ENCODE measurements around the gene CCNY. TPM values are rescaled to one million over a fixed set of nuclear protein-coding genes. Genes with fewer than 3 reads are reported as not detected.

Gene CCNY
- total RNA-seq, 1 experiment from 2014 or later, result 122 TPM

DNA sequence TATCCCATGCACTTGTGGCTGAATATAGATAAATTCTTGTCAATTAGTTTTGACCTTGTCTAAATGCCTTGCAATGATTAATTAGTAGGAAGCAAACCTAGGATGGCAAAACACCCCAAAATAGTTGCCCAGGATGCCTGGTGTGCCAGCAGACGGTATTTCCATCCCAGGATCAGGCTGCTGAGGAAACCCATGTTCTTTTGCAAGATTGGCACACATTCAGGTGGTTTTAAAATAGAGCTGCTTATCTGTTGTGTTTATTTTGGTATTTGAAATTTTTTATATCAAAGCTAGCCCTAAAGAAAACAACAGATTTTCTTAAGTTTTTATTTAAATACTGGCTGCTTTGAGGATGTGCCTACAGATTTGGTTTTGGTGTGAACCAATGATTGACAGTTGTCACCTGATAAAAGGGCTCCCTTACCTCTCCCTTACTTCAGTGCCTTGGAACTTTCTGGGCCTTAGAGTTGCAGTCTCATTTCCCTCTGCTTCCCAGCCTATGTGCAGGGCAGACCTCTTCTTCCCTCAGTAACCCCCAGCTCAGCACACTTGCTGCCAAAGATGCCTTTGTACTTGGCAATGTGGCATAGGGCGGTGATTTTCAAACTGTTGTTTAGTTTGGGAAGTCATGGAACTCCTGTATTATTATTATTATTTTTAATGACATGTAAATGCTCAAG is 54.0 kb downstream of the CCNY start:
- intact Hi-C loops (cut with micrococcal nuclease; ENCODE audit: unreplicated experiment), result no loop called here
- peaks cover 9% of the 10 kb centered on the region; the same call in 1 of the 2 replicates for H3K4me1 ChIP-seq
- Mint-ChIP-seq H3K36me3 (ENCODE audit: insufficient read depth, unreplicated experiment) (peaks cover 33% of the 10 kb centered on the region), H3K27ac (ENCODE audit: unreplicated experiment) (no peak overlapping the region), H3K4me3 (ENCODE audit: unreplicated experiment) (no peak overlapping the region), H3K27me3 (ENCODE audit: insufficient read depth, unreplicated experiment) (no peaks in the 10 kb centered on the region), H3K4me1 (ENCODE audit: low read depth, unreplicated experiment) (peaks cover 32% of the 10 kb centered on the region), H3K9me3 (ENCODE audit: unreplicated experiment) (peaks cover 17% of the 10 kb centered on the region)
- no peaks in the 10 kb centered on the region; the same call in 1 of the 2 replicates for H3K36me3 ChIP-seq (ENCODE audit: control insufficient read depth, insufficient read depth, low read length)
- POLR2A ChIA-PET, result no interaction called here
- H3K9me3 ChIP-seq, result peaks cover 20% of the 10 kb centered on the region
- DNase-seq, result no peak
- no TSS peak for BruUV-seq (replicated peaks)
- H3K4me3 ChIP-seq (ENCODE audit: low read depth, low read length), result no peak overlapping the region
- TF ChIP-seq, protein P1, sequence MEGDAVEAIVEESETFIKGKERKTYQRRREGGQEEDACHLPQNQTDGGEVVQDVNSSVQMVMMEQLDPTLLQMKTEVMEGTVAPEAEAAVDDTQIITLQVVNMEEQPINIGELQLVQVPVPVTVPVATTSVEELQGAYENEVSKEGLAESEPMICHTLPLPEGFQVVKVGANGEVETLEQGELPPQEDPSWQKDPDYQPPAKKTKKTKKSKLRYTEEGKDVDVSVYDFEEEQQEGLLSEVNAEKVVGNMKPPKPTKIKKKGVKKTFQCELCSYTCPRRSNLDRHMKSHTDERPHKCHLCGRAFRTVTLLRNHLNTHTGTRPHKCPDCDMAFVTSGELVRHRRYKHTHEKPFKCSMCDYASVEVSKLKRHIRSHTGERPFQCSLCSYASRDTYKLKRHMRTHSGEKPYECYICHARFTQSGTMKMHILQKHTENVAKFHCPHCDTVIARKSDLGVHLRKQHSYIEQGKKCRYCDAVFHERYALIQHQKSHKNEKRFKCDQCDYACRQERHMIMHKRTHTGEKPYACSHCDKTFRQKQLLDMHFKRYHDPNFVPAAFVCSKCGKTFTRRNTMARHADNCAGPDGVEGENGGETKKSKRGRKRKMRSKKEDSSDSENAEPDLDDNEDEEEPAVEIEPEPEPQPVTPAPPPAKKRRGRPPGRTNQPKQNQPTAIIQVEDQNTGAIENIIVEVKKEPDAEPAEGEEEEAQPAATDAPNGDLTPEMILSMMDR (IDR thresholded peaks at IDR 0.05; ENCODE audit: insufficient read depth in 1 of 2, low read depth in 1 of 2, low read length in 1 of 2, severe bottlenecking in 1 of 2, unreplicated experiment in 1 of 2), result no peak
- CTCF ChIA-PET, result no interaction called here
- H3K27me3 ChIP-seq (replicated peaks; ENCODE audit: control insufficient read depth, insufficient read depth, low read length), result no peaks in the 10 kb centered on the region

DNA sequence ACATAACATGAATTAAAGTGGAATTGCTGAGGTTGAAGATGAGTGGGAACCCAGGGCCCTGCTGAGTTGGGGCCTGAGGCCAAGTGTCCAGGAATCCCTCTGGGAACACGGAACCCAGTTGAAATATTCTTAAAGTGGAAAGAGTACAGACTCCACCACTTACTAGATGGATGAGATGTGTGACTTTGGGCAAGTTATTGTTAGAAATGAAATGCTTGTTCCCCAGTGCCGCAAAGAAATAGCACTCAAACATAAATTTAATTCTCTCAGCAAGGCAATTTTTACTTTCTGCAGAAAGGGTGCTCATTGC is 54.5 kb downstream of the CCNY start:
- ChIA-PET POLR2A (no interaction called here), CTCF (no interaction called here)
- H3K27me3 ChIP-seq (replicated peaks; ENCODE audit: control insufficient read depth, insufficient read depth, low read length), result no peaks in the 10 kb centered on the region
- BruUV-seq (replicated peaks), result no TSS peak
- TF ChIP-seq, protein P1 (IDR thresholded peaks at IDR 0.05; ENCODE audit: insufficient read depth in 1 of 2, low read depth in 1 of 2, low read length in 1 of 2, severe bottlenecking in 1 of 2, unreplicated experiment in 1 of 2), result no peak
- intact Hi-C loops (cut with micrococcal nuclease; ENCODE audit: unreplicated experiment), result no loop called here
- H3K9me3 Mint-ChIP-seq (ENCODE audit: unreplicated experiment), result peaks cover 17% of the 10 kb centered on the region
- H3K27ac Mint-ChIP-seq (ENCODE audit: unreplicated experiment), result no peak overlapping the region
- H3K4me3 ChIP-seq (ENCODE audit: low read depth, low read length), result no peak overlapping the region
- H3K4me1 Mint-ChIP-seq (ENCODE audit: low read depth, unreplicated experiment), result peaks cover 34% of the 10 kb centered on the region
- H3K27me3 Mint-ChIP-seq (ENCODE audit: insufficient read depth, unreplicated experiment), result no peaks in the 10 kb centered on the region
- peaks cover 6% of the 10 kb centered on the region; the same call in 1 of the 2 replicates for H3K4me1 ChIP-seq
- H3K4me3 Mint-ChIP-seq (ENCODE audit: unreplicated experiment), result no peak overlapping the region
- H3K36me3 ChIP-seq (ENCODE audit: control insufficient read depth, insufficient read depth, low read length), result no peaks in the 10 kb centered on the region
- peaks cover 20% of the 10 kb centered on the region for H3K9me3 ChIP-seq
- DNase-seq, result no peak
- peaks cover 31% of the 10 kb centered on the region for H3K36me3 Mint-ChIP-seq (ENCODE audit: insufficient read depth, unreplicated experiment)

DNA sequence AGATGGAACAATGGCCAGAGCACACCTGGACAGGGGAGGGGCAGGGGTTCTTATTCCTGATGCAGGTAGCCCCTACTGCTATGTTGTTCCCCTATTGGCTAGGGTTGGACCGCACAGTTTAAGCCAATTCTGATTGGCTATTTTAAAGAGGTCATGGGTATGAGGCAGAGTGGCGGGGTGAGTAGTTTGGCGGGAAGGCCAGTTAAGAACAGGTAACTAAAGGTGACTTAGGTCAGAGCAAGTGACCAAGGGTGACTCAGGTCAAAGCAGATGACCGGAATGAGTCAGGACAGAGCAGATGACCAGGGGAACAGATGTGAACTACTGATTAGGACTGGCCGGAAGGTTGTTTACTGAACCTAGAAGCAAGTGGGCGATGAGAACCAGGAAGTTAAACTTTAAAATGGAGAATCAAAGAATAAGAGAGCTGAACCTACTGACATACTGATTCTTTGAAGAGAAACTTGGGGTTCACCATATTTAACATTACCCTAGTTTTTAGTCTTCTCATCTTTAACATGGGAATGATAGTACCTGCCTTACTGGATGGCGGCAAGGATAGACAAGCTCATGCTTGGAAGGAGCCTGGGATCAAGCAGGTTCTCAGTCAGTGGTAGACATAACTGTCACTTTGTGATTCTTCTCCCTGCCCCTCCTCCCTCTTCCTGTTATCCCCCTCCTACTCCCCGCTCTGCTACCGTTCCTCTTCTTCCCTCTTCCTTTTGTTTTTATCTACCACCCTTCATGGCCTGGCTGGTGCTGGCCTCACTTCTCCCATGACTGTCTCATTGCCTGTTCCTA is 55.0 kb downstream of the CCNY start:
- no peak for DNase-seq
- Mint-ChIP-seq H3K4me1 (ENCODE audit: low read depth, unreplicated experiment) (peaks cover 28% of the 10 kb centered on the region), H3K27ac (ENCODE audit: unreplicated experiment) (no peak overlapping the region), H3K4me3 (ENCODE audit: unreplicated experiment) (no peak overlapping the region), H3K9me3 (ENCODE audit: unreplicated experiment) (peaks cover 17% of the 10 kb centered on the region), H3K36me3 (ENCODE audit: insufficient read depth, unreplicated experiment) (peaks cover 25% of the 10 kb centered on the region), H3K27me3 (ENCODE audit: insufficient read depth, unreplicated experiment) (no peaks in the 10 kb centered on the region)
- Histone ChIP-seq H3K4me1 (peaks cover 6% of the 10 kb centered on the region; the same call in 1 of the 2 replicates), H3K36me3 (ENCODE audit: control insufficient read depth, insufficient read depth, low read length) (no peaks in the 10 kb centered on the region), H3K9me3 (peaks cover 20% of the 10 kb centered on the region), H3K4me3 (ENCODE audit: low read depth, low read length) (no peak overlapping the region), H3K27me3 (replicated peaks; ENCODE audit: control insufficient read depth, insufficient read depth, low read length) (no peaks in the 10 kb centered on the region)
- TF ChIP-seq, protein P1 (IDR thresholded peaks at IDR 0.05; ENCODE audit: insufficient read depth in 1 of 2, low read depth in 1 of 2, low read length in 1 of 2, severe bottlenecking in 1 of 2, unreplicated experiment in 1 of 2), result no peak
- intact Hi-C loops (cut with micrococcal nuclease; ENCODE audit: unreplicated experiment), result no loop called here
- ChIA-PET POLR2A (no interaction called here), CTCF (no interaction called here)
- BruUV-seq (replicated peaks), result no TSS peak

Measured in Caco-2 (cell line).